GM10847 (cell line): ENCODE data around the gene ABCD3.

Experiments used
- POLR2A ChIP-seq: IDR thresholded peaks from 2 replicates; pipeline ENCODE4 v1.6.1; 2011; ENCODE audit not compliant: insufficient read length; ENCODE audit errors: extremely low read depth

Gene ABCD3

DNA sequence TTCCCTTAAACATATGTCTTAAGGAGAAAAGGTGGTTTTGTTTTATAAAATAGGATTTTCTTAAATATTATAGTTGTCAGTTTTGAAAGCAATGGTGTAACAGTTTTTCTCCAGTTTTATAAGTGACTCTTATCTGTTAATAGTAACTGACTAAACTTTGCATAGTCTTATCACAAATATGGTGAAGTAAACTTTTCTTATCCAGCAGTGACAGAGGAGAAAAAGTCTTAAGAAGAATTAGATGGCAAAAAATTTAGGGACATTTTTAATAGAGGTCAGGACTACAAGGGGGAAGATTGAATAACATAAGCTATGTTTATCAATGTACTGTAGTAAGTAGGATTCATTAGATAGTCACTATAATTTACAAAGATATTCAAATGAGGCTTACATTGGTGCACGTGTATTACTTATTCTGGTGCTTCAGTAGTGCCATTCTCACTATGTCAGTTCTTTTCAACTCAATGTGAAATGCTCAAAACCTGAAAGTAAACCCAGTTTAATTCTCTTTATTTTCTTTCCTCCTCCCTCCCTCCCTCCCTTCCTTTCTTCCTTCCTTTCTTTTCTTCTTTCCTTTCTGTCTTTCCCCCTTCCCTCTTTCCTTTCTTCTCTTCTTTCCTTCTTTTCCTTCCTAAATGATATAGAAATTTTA is 97.2 kb downstream of the ABCD3 start:
- no peak for TF ChIP-seq POLR2A

DNA sequence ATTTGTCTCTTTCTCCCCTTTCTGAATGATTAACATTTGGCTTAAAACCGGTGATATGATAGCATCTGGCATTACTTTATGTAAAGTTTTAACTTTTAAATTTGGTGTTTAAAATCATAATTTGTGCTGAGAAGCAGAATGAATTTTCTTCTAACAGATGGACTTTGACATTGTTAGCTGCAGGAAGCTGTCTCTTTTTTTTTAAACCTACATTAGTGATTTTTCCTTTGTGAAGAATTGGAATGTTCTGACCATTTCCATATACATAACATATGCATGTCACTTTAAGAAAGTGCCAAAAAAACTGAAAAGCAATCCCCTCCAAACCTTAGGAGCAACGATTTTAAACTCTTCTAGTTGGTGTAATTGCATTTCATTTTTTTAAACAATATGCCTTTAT is 101.2 kb downstream of the ABCD3 start:
- TF ChIP-seq POLR2A: no peak

DNA sequence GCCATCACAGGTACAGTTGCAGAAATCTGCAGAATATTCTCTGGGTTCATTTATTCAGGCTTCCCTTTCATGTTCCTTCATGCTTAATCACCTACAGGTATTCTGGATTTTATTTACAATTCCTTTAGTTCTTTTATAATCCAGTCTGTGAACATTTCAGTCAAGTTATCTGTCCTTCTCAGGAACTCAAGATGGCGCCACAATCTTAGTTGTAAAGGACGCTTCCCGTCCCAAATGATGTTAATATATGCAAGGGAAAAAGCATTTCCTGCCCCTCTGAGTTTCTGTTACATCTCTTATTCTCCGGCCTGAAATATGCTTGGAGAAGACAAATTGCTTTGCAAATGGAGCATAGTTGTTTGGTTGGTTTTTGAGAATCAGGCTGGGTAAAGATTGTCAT is 104.1 kb downstream of the ABCD3 start:
- no peak for TF ChIP-seq POLR2A

DNA sequence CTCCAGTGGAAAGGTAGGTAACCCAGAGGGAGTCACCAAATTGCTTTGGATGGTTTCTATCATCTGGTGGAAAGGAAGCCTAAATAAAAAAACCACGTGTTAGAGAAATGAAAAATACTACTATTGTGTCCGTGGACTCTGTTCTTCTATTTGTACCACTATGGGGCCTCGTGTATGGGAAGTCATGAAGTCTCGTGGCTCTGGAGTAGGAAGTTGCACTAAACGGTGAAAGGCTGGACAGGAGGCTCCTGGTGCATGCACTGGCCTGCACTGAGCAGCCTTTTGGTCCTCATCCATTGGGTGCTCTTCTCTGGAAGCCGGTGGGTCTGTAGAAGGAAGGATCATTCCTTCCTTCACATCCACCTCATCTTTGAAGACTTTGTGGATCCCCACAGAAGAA is 106.3 kb downstream of the ABCD3 start:
- no peak for TF ChIP-seq POLR2A

DNA sequence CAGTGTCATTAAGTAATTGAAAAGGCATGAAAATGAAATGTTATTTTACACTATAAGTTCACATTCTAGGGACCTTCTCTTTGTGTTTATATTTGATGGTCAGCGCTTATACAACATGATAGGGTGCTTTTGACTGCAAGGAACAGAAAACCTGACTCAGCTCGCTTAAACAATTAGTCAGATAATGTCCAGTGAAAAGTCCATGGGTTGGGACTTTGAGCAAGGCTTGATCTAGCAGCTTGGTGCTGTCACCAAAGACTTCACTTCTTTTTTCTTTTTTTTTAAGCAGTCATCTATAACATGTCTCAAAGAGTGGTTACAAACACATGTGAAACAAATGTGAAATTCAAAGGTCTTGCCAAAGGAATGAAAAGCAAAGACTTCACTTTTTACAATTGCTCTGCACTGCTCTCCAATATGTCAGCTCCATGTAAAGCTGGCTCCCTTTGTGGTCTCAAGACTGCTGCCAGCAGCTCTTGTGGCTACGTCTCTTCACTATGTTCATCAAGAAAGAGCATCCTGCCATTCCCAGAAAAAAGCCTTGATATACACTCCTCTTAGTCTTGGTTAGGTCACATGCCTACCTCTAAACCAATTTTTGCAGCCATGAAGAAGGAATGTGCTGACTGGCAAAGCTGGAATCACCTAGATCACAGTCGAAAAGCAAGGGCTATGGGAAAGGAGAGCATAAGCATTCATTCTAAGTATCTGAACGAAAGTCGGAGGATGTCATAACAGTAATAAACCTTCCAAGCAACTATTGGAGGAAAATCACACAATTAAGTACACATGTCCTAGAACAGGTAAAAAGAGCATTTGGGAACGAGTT is 108.2 kb downstream of the ABCD3 start:
- TF ChIP-seq POLR2A: no peak

DNA sequence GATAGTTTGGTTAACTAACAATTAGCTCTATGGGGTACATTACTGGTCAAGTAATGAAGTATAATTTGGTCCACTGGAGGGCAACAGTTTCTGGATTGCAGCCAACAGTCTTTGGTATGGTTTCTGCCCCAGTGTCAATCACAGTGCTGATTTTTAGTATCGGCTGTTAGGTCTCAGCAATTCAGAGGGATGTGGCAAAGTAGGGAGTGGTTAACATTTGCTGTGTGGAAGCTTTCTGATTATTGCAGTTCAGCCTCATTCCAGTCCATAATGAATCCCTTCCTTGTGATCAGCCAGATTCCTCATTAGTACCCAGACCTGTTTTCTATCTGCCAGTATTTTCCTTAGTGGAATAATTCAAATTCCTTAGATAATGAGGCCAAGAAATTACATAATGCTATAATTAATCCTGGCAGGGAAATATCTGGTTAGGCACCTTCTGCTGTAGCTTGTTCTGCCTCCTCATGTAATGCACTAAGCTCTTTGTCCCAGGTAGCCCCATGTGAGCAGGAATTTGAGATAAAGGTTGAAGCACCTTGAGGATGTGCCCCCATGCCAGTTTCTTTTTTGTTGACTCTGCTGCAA is 109.3 kb downstream of the ABCD3 start:
- TF ChIP-seq POLR2A: no peak

DNA sequence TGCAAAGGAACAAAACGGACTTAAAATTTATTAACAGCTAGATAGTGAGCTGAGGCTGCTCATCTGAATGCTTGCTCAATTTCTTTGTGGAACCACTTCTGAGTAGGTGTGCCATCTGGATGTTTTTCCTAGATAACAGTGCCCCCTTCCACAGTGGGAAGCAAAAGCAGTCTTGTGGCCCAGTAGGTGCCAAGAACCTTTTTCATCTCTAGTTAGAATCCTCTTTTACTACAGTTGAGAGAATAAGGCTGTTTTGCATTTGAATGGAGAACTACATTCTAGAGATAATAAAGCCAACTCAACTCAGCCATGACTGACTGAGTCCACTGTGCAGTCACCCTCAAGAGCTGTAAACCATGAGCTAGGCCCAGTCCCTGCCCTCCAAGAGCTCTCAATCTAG is 110.1 kb downstream of the ABCD3 start:
- no peak for TF ChIP-seq POLR2A

DNA sequence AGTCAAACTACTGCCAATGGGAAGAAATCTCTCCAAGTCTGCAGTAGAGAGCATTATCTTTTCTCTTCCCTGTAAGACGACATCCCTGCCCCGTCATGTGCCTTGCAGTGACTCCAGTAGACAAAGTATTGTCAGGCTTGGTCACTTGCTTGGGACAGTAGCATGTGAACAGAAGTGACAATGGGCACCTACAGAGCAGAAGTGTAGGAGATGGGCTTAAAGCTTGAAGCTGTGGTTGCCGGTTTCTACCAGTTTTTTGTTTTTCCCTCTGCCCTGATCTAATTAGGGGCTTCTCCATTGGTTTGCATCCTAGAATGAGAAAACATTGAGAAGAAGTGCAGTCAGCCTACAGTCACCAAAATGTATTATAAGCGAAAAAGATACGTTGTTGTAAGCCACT is 110.6 kb downstream of the ABCD3 start:
- TF ChIP-seq POLR2A: no peak

DNA sequence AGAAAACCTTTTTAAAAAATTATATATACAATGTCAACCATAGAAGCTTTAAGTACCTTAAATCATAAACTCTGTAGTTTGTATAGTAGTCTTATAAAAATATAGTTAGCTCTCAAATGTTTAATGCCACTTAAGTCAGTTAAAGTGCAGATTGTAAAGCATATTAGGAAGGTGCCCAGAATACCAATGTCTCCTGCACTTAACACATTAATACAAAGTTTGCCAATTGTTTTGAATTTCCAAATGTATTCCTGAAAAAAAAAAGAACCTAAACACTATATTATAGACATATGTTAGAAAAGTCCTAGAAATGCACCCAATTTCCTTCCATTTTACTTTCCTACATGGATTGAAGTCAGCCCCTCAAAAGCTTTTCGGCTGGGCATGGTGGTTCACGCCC is 111.2 kb downstream of the ABCD3 start:
- TF ChIP-seq POLR2A: no peak

DNA sequence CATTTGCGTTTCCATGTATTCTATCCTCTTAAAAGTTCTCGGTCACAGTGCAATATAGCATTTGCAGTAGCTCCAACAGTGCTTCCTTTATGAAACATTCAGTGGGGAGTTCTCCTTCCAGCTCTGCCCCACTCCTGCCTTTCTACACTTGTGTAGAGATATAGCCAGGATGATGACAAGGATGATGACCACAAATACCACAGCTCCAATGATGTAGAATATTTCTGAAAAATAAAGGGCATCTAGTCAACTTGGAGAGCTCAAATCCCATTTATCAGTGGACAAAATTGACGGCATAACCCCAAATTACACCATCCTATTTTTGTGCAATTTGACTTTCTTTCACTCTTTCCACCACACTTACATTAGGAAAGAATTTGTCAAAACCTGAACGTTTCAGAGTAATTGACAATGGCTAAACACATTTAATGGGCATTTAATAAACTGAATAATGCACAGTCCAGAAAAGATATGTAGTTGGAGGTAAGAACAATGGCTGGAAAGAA is 112.2 kb downstream of the ABCD3 start:
- no peak for TF ChIP-seq POLR2A

DNA sequence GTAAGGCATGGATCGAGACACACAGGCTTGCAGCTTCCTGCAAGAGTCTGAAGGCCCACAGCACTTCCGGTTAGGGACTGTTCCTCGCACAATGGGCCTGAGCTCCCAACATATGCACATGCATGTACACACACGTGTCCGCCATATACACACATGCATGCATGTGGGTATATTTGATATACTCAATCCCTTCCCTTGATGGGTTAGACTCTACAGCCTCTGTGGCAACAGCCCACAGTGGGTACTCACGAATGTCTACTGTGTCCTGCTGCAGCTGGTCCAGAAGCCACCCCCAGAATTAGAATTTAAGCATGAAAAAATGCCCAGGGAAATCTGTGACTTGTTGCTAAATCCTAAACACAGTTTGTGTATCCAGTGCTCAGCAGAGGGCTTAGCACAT is 113.5 kb downstream of the ABCD3 start:
- TF ChIP-seq POLR2A: no peak

DNA sequence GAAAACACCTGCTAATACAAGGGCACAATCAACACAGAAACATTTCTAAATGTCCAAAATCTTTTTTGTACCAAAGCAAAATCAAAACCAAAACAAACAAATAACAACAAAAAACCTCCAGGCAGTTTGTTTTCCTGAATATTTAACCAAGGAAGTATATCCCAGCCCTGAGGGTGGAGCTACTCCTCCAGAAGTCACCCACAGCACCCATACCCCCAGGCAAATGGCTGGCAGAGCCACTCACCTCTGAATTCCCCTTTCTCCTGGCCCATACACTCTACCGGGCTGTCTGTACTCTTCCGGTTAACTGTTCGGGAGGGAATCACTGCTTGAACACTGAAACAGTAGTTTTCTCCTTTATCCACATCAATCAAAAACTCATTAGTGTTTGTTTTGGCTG is 113.9 kb downstream of the ABCD3 start:
- TF ChIP-seq POLR2A: no peak

DNA sequence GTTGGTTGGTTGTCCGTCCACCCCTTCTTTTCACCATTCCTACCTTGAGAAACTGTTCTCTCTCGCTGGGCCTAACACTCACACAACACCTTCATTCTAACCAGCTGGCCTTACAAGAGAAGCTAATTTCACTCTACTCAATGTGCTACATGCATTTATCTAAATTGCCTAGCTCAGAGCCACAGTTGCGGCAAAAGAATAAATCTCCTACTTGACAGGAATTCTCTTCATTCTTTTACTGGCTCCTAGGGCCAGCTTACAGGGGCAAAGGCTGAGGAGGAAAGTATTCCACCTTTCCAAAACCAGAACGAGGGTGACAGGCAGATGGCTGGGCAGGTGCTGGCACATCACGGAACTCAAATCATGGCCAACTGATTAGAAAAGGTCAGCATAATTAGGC is 116.9 kb downstream of the ABCD3 start:
- TF ChIP-seq POLR2A: no peak

DNA sequence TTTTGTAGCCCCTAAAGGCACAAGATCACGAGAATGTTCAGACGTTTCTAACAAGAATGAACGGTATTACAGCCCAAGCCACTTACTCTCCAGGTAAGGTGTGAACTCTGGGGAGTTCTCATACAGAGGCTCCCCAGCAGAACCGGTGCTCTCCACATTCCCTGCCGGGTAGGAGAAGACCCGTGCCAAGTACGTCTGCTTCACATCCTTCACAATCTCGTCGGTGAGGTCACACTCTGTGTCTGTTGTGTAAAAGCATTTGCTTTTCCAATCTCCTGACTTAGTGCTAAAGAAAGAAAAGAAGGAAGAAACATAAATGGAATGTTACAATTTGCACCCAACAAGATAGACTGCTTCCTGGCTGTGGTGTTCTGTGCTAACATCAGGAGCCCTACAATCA is 117.7 kb downstream of the ABCD3 start:
- TF ChIP-seq POLR2A: no peak

DNA sequence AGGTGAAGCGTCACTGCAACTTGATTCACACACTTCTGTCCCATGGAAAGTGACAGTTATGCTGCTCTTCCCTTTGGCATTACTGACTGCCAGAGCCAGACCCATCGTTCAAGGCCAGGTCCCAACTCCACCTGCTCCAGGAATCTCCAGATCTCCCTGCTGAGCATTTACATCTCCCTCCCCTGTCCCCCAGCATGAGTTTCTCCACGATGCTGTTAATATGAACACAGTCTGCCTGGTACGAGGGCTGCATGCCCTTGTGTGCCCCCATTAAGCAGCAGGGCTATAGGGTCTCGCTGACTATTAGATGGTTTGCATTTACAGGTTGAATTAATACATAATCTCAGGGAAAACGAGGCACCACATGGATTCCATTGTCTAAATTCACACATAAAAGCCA is 119.1 kb downstream of the ABCD3 start:
- no peak for TF ChIP-seq POLR2A

DNA sequence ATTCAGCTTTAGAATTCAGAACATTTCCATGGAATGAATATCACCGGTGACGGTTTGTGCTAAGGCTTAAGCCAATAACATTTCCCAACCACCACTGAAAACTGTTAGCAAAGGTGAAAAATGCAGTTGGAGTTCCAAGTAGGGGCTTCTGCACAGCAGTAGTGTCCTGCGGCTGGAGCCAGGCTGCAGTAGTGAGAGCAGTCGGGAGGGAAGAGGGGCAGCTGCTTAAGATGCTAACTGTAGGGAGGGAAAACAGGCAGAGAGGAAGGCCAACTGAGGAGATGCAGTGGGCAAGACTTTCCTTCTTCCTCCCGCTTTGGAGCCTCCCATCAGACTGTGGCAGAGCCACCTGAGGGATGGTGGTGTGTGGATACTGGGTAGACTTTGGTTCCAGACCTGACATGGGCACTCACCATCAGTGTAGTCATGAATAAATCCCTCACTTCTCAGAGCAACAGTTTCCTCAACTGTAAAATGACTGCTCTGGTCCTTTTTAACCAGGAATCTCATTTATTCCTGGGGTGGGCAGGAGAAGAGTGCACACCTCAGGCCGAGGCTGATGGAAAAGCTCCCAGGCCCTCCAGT is 120.1 kb downstream of the ABCD3 start:
- no peak for TF ChIP-seq POLR2A
